Neural progenitor cell (in vitro differentiated cells): ENCODE measurements around the gene FAM131A.

Experiments
- EZH2 ChIP-seq: fragments of 200-600 bp; sonication (generic); IDR thresholded peaks from 2 replicates; pipeline ENCODE4 v1.6.1; 2017; ENCODE audit warnings: antibody characterized with exemption, mild to moderate bottlenecking, moderate library complexity
- TF ChIP-seq, protein P1 (sequence below): fragments of 200-600 bp; sonication (generic); IDR thresholded peaks from 2 replicates; pipeline ENCODE4 v1.5.1; 2017; ENCODE audit warnings: antibody characterized with exemption, mild to moderate bottlenecking

DNA sequence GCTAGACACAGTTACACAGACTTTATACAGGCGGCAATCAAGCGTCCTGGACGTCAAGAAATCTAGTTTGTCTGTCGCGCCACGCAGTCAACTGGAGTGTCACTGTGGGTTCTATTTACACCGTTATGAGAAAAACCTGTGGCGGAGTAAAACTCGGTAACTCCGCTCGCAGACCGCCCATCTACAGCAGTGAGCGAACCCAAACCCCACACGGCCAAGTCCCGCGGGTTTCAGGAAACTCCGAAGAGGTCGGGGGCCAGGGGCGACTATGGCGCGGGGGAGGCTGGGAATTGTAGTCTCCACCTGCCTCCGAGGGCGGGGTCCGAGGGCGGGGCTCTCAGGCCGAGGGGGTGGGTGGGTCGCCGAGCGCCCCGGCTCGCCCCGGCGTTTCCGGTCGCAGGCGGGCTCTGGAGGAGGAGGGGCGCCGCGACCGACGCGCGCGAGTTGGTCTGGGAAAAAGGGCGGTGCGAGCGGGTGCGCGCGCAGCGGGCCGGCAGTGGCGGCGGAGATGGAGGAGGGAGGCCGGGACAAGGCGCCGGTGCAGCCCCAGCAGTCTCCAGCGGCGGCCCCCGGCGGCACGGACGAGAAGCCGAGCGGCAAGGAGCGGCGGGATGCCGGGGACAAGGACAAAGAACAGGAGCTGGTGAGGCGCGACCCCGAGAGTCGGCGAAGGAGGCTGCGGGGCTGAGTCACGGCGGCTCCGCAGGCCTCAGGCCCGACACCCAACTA is 38.5 kb upstream of the FAM131A start, which contains the start of gene PSMD2:
- TF ChIP-seq, protein P1, sequence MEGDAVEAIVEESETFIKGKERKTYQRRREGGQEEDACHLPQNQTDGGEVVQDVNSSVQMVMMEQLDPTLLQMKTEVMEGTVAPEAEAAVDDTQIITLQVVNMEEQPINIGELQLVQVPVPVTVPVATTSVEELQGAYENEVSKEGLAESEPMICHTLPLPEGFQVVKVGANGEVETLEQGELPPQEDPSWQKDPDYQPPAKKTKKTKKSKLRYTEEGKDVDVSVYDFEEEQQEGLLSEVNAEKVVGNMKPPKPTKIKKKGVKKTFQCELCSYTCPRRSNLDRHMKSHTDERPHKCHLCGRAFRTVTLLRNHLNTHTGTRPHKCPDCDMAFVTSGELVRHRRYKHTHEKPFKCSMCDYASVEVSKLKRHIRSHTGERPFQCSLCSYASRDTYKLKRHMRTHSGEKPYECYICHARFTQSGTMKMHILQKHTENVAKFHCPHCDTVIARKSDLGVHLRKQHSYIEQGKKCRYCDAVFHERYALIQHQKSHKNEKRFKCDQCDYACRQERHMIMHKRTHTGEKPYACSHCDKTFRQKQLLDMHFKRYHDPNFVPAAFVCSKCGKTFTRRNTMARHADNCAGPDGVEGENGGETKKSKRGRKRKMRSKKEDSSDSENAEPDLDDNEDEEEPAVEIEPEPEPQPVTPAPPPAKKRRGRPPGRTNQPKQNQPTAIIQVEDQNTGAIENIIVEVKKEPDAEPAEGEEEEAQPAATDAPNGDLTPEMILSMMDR: no peak
- no peak for TF ChIP-seq EZH2
